Immature natural killer cell (primary cell): ENCODE data around the gene ELOVL7. TPM values are rescaled to one million over a fixed set of nuclear protein-coding genes. Genes with fewer than 3 reads are reported as not detected.
"Not testable (repeated sequence)": the region's sequence is repeated elsewhere in the genome, so short reads cannot be mapped to it uniquely, and the experiment has no call there.

Experiments
- DNase-seq, 3 donors: peaks; one replicate each; pipeline ENCODE4 v3.0.0; 2022; ENCODE audit warnings: mixed read lengths in 1 of 3
- H3K27ac Mint-ChIP-seq, 6 donors: one replicate each; pipeline ENCODE4 v1.8.0; 2020; ENCODE audit warnings: mixed read lengths in 6 of 6, mild to moderate bottlenecking in 5 of 6, inconsistent platforms in 4 of 6, moderate library complexity in 3 of 6
- H3K27me3 Mint-ChIP-seq, 3 donors: one replicate each; pipeline ENCODE4 v1.8.0; 2020 to 2021; ENCODE audit warnings: low read depth in 3 of 3, mild to moderate bottlenecking in 3 of 3, mixed read lengths in 3 of 3, moderate library complexity in 3 of 3, inconsistent platforms in 1 of 3
- H3K36me3 Mint-ChIP-seq, 3 donors: one replicate each; pipeline ENCODE4 v1.8.0; 2020; ENCODE audit warnings: mixed read lengths in 3 of 3, inconsistent platforms in 2 of 3, mild to moderate bottlenecking in 2 of 3
- H3K4me1 Mint-ChIP-seq, 2 donors: one replicate each; pipeline ENCODE4 v1.8.0; 2020; ENCODE audit warnings: inconsistent platforms in 2 of 2, mild to moderate bottlenecking in 2 of 2, mixed read lengths in 2 of 2, moderate library complexity in 1 of 2
- H3K4me3 Mint-ChIP-seq, 5 donors: one replicate each; pipeline ENCODE4 v1.8.0; 2020; ENCODE audit warnings: mild to moderate bottlenecking in 5 of 5, mixed read lengths in 5 of 5, inconsistent platforms in 3 of 5, moderate library complexity in 3 of 5
- H3K9me3 Mint-ChIP-seq, 6 donors: one replicate each; pipeline ENCODE4 v1.8.0; 2020; ENCODE audit warnings: mild to moderate bottlenecking in 6 of 6, mixed read lengths in 6 of 6, inconsistent platforms in 4 of 6, moderate library complexity in 3 of 6
- polyA plus RNA-seq, 3 donors: library from polyadenylated mRNA; unstranded; fragments of 300-500 nt; fragmentation: Illumina TruSeq; gene quantifications; one replicate each; pipeline ENCODE4 v1.2.3, GENCODE V29; 2021

The ELOVL7 gene
- polyA plus RNA-seq, 3 donors from 2014 or later: 0.08 to 1.5 TPM; not detected in 1

DNA sequence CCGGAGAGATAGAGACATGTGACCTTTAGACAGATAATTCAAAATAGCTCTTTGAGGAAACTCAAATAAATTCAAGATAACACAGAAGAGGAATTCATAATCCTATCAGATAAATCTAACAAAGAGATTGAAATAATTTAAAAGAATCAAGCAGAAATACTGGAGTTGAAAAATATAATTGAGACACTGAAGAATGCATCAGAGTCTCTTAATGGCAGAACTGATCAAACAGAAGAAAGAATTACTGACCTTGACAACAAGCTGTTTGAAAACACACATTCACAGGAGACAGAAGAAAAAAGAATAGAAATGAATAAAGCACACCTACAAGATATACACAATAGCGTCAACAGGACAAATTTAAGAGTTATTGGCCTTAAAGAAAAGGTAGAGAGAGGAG is 103.7 kb downstream of the ELOVL7 start:
- Mint-ChIP-seq H3K9me3 (peaks cover 2 to 18% (median 7%) of the 10 kb centered on the region in 6 donors), H3K27me3 (peaks cover 0 to 7% (median 2%) of the 10 kb centered on the region in 3 donors), H3K27ac (no peak overlapping the region), H3K4me3 (no peak overlapping the region), H3K4me1 (no peaks in the 10 kb centered on the region), H3K36me3 (no peaks in the 10 kb centered on the region)
- DNase-seq: no peak

DNA sequence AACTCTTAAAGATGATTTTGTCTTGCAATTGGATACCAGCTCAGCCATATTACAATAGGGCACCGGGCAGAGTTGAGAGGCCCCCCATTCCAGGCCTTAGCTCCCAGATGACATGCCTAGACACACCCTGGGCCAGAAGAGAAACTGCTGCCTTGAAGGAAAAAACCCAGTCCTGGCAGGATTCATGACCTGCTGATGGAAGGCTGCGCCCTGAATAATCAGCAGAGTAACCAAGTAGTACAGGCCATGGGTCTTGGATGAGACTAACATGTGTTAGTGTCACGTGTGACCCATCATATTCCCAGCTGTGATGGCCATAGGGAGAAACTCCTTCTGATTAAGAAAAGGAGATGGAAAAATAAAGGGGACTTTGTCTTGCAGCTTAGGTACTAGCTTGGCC is 105.1 kb downstream of the ELOVL7 start:
- Mint-ChIP-seq H3K36me3 (no peaks in the 10 kb centered on the region), H3K27me3 (peaks cover 0 to 7% (median 0%) of the 10 kb centered on the region in 3 donors), H3K4me3 (no peak overlapping the region), H3K9me3 (peaks cover 2 to 18% (median 7%) of the 10 kb centered on the region in 6 donors), H3K4me1 (no peaks in the 10 kb centered on the region), H3K27ac (no peak overlapping the region)
- no peak for DNase-seq

DNA sequence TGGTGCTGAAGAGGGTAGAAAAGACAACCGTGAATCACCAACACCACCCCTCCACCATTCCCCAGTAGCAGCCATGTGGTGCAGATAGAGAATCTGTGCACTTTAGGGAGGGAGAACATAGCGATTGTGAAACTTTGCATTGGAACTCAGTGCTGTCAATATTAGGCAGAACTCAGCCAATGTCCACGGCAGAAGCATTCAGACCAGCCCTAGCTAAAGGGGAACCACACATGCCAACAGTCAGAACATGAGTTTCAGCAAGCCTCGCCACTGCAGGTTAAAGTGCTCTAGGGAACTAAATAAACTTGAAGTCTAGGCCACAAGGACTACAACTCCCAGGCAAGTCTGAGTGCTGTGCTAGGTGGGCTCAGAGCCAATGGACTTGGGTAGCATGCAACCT is 105.6 kb downstream of the ELOVL7 start:
- H3K27ac Mint-ChIP-seq: no peak overlapping the region
- DNase-seq: no peak
- peaks cover 0 to 7% (median 0%) of the 10 kb centered on the region in 3 donors for H3K27me3 Mint-ChIP-seq
- H3K36me3 Mint-ChIP-seq: no peaks in the 10 kb centered on the region
- H3K4me3 Mint-ChIP-seq: no peak overlapping the region
- no peaks in the 10 kb centered on the region for H3K4me1 Mint-ChIP-seq
- peaks cover 2 to 18% (median 7%) of the 10 kb centered on the region in 6 donors for H3K9me3 Mint-ChIP-seq

DNA sequence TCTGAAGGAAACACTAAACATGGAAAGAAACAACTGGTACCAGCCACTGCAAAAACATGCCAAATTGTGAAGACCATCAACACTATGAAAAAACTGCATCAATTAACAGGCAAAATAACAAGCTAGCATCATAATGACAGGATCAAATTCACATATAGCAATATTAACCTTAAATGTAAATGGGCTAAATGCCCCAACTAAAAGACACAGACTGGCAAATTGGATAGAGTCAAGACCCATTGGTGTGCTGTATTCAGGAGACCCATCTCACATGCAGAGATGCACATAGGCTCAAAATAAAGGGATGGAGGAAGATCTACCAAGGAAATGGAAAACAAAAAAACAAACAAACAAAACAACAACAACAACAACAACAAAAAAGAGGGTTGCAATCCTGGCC is 113.2 kb downstream of the ELOVL7 start:
- not testable (repeated sequence) for H3K27ac Mint-ChIP-seq, H3K27me3 Mint-ChIP-seq, H3K4me1 Mint-ChIP-seq, H3K36me3 Mint-ChIP-seq, H3K9me3 Mint-ChIP-seq, H3K4me3 Mint-ChIP-seq, DNase-seq

DNA sequence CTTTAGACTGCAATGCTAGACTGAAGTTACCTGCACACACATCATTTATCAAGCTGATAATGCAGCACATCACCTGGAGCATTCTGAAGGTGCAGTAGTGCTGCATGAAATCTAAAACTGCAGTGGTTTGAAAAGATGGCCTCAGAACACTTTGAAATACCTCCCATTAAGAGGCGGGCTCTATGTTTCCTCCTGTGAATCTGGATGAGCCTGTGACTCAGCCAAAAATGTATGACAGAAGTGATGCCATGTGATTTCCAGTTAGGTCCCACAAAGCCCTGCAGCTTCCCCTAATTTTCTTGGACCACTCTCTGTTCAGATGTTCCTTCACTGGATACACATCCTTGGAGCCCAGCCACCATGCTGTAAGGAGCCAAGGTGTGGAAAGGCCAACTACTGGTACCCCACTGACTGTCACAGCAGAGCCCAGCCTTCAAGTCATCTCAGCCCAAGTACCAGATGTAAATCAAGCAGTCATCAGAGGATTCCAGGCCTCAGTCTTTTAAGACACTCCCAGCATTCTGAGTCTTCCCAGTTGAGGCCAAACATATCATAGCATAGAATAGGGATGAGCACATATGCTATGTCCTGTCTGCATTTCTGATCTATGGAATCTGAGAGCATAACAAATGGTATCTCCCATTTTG is 116.9 kb downstream of the ELOVL7 start:
- H3K4me3 Mint-ChIP-seq: no peak overlapping the region
- DNase-seq: no peak
- peaks cover 0 to 3% (median 0%) of the 10 kb centered on the region in 6 donors for H3K9me3 Mint-ChIP-seq
- no peak overlapping the region for H3K27ac Mint-ChIP-seq
- no peaks in the 10 kb centered on the region for H3K36me3 Mint-ChIP-seq
- H3K4me1 Mint-ChIP-seq: no peaks in the 10 kb centered on the region
- H3K27me3 Mint-ChIP-seq: peaks cover 0 to 7% (median 2%) of the 10 kb centered on the region in 3 donors

DNA sequence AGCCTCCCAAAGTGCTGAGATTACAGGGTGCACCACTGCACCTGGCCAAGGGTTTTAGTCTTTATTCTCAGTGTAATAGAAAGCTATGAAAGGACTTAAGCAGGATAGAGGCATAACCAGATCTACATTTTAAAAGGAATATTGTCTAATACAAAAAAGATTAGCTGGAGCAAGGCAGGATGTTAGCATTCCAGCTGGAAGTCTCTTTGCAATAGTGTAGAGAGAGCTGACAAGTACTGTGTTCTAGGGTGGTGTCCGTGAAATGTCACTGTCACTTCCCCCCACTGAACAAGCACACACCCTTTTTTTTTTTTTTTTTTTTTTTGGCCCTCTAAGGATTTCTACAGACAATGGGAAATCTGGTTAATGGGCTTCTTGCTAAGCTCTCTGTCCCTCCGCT is 119.9 kb downstream of the ELOVL7 start:
- no peaks in the 10 kb centered on the region for H3K9me3 Mint-ChIP-seq
- peaks cover 2 to 5% (median 3%) of the 10 kb centered on the region in 3 donors for H3K27me3 Mint-ChIP-seq
- DNase-seq: no peak
- H3K36me3 Mint-ChIP-seq: no peaks in the 10 kb centered on the region
- H3K27ac Mint-ChIP-seq: no peak overlapping the region
- no peaks in the 10 kb centered on the region for H3K4me1 Mint-ChIP-seq
- H3K4me3 Mint-ChIP-seq: no peak overlapping the region

DNA sequence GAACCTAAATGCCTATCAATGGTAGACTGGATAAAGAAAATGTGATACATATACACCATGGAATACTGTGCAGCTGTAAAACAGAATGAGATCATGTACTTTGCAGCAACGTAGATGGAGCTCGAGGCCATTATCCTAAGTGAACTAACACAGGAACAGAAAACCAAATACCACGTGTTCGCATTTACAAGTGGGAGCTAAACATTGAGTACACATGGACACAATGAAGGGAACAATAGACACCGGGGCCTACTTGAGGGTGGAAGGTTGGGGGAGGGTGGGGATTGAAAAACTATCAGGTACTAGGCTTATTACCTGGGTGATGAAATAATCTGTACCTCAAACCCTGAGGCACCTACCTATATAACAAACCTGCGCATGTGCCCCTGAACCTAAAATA is 121.7 kb downstream of the ELOVL7 start:
- Mint-ChIP-seq H3K9me3 (peaks cover 0 to 3% (median 0%) of the 10 kb centered on the region in 6 donors), H3K27ac (no peak overlapping the region), H3K4me1 (no peaks in the 10 kb centered on the region), H3K36me3 (no peaks in the 10 kb centered on the region), H3K4me3 (no peak overlapping the region), H3K27me3 (peaks cover 2 to 5% (median 3%) of the 10 kb centered on the region in 3 donors)
- DNase-seq: no peak

DNA sequence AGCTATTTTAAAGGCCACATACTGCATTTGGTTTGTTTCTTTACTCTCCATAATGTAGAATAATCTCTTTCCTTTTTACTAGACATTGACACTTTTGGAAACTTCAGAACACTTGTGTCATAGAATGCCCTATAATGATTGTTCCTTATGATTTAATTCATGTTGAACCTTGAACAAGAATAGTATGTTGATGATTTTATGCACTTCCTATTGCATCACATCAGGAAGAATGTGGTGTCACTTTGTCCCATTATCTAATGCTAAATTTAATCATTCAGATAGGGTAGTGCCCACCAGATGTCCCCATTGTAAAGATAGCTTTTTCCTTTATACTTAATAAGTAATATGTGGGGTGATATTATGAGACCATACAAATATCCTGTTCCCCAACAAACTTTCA is 124.7 kb downstream of the ELOVL7 start:
- DNase-seq: no peak
- H3K4me3 Mint-ChIP-seq: no peak overlapping the region
- no peaks in the 10 kb centered on the region for H3K36me3 Mint-ChIP-seq
- H3K27me3 Mint-ChIP-seq: peaks cover 2 to 5% (median 5%) of the 10 kb centered on the region in 3 donors
- H3K4me1 Mint-ChIP-seq: no peaks in the 10 kb centered on the region
- no peak overlapping the region for H3K27ac Mint-ChIP-seq
- peaks cover 0 to 7% (median 0%) of the 10 kb centered on the region in 6 donors for H3K9me3 Mint-ChIP-seq

DNA sequence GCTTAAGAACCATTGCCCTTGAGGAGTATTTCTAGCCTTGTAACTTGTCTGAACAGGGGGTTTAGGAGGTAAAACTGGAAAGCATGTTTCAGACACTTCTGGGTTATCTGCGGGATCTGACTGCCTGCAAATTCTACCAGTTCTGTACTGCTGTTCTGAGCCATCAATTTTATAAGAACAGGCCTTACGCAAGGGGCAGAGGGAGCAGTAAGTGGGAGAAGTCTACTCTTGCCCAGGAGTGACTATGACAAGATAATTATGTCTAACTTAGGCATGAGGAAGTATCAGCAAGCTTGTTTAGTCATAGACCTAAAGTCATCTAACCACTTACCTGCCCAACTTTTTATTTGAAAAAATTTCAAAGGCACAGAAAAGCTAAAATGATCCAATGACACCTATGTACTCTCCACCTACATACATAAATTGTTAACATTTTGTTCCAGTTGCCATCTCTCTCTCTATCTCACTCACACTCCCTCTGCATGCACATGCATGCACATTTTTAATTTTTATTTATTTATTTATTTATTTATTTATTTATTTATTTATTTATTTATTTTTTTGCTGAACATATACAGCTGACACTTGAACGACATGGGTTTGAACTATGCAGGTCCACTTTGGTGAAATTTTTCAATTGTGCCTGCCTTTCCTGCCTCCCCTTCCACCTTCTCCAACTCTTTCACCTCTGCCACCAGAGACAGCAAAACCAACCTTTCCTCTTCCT is 125.7 kb downstream of the ELOVL7 start:
- Mint-ChIP-seq H3K36me3 (no peaks in the 10 kb centered on the region), H3K4me1 (no peaks in the 10 kb centered on the region), H3K27me3 (peaks cover 2 to 5% (median 5%) of the 10 kb centered on the region in 3 donors), H3K4me3 (no peak overlapping the region), H3K9me3 (peaks cover 0 to 9% (median 0%) of the 10 kb centered on the region in 6 donors), H3K27ac (no peak overlapping the region)
- DNase-seq: no peak

DNA sequence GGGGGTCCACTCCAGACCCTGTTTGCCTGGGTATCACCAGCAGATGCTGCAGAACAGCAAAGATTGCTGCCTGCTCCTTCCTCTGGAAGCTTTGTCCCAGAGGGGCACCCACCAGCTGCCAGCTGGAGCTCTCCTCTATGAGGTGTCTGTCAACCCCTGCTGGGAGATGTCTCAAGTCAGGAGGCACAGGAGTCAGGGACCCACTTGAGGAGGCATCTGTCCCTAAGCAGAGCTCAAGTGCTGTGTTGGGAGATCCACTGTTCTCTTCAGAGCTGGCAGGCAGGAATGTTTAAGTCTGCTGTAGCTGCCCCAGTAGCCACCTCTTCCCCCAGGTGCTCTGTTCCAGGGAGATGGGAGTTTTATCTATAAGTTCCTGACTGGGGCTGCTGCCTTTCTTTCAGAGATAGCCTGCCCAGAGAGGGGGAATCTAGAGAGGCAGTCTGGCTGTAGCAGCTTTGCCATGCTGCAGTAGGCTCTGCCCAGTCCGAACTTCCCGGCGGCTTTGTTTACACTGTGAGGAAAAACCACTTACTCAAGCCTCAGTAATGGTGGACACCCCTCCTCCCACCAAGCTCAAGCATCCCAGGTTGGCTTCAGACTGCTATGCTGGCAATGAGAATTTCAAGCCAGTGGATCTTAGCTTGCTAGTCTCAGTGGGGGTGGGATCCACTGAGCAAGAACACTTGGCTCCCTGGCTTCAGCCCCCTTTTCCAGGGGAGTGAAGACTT is 128.7 kb downstream of the ELOVL7 start:
- not testable (repeated sequence) for DNase-seq, H3K36me3 Mint-ChIP-seq, H3K27me3 Mint-ChIP-seq

DNA sequence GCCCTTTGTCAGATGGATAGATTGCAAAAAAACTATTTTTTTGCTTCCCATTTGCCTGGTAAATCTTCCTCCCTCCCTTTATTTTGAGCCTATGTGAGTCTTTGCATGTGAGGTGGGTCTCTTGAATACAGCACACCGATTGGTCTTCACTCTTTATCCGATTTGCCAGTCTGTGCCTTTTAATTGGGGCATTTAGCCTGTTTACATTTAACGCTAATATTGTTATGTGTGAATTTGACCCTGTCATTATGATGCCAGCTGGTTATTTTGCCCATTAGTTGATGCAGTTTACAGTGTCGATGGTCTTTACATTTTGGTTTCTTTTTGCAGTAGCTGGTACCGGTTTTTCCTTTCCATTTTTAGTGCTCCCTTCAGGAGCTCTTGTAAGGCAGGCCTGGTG is 131.1 kb downstream of the ELOVL7 start:
- H3K36me3 Mint-ChIP-seq: no peaks in the 10 kb centered on the region

More for the DNA sequence above, 128.7 kb downstream of the ELOVL7 start:
- H3K4me1 Mint-ChIP-seq, H3K27ac Mint-ChIP-seq, H3K9me3 Mint-ChIP-seq, H3K4me3 Mint-ChIP-seq: not testable (repeated sequence)

DNA sequence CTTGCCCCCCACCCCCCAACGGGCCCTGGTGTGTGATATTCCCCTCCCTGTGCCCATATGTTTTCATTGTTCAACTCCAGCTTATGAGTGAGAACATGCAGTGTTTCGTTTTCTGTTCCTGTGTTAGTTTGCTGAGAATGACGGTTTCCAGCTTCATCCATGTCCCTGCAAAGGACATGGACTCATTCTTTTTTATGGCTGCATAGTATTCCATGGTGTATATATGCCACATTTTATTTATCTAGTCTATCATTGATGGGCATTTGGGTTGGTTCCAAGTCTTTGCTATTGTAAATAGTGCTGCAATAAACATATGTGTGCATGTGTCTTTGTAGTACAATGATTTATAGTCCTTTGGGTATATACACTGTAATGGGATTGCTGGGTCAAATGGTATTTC is 132.2 kb downstream of the ELOVL7 start:
- H3K27me3 Mint-ChIP-seq, DNase-seq, H3K27ac Mint-ChIP-seq, H3K4me3 Mint-ChIP-seq, H3K36me3 Mint-ChIP-seq, H3K9me3 Mint-ChIP-seq, H3K4me1 Mint-ChIP-seq: not testable (repeated sequence)

More for the DNA sequence above, 131.1 kb downstream of the ELOVL7 start:
- no peak for DNase-seq
- Mint-ChIP-seq H3K4me3 (no peak overlapping the region), H3K27me3 (peaks cover 2 to 7% (median 2%) of the 10 kb centered on the region in 3 donors), H3K4me1 (no peaks in the 10 kb centered on the region), H3K27ac (no peak overlapping the region), H3K9me3 (peaks cover 0 to 9% (median 0%) of the 10 kb centered on the region in 6 donors)

DNA sequence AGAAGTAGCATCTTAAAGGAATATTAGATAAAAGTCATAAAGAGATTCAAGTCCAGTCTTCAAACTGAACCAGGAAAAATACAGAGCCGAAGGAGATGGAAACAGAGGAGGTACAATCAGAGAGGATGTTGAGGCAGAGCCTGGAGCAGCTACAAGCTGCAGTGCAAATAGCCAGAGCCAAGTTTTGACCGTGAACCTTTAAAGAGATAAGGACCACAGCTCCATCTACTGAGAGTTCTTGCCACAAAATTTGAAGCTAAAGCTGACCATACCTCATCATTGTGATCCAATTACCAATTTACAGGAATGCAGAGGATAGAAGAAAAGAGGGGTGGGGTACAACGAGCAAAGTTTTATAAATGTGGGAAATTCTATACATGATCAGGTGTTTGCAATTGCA is 133.7 kb downstream of the ELOVL7 start:
- H3K36me3 Mint-ChIP-seq: no peaks in the 10 kb centered on the region

DNA sequence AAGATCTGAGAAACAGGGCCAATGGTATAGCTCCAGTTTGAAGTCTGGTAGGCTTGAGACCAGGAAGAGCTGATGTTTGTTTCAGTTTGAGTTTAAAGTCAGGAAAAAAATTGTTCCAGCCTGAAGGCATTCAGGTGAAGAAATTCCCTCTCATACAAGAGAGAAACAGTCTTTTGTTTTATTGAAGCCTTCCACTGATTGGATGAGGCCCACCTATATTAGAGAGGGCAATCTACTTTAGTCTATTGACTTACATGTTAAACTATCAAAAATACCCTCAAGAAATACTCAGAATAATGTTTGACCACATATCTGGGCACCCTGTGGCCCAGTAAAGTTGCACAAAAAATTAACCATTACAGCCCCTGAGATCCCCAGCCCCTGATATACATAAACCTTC is 138.9 kb downstream of the ELOVL7 start:
- Mint-ChIP-seq H3K27ac (no peak overlapping the region), H3K27me3 (peaks cover 4 to 8% (median 5%) of the 10 kb centered on the region in 3 donors), H3K4me3 (no peak overlapping the region), H3K9me3 (peaks cover 0 to 4% (median 0%) of the 10 kb centered on the region in 6 donors), H3K36me3 (no peaks in the 10 kb centered on the region), H3K4me1 (peaks cover 7 to 16% of the 10 kb centered on the region in 2 donors)
- no peak for DNase-seq

More for the DNA sequence above, 133.7 kb downstream of the ELOVL7 start:
- Mint-ChIP-seq H3K9me3 (peaks cover 0 to 5% (median 0%) of the 10 kb centered on the region in 6 donors), H3K27ac (no peak overlapping the region), H3K4me1 (no peaks in the 10 kb centered on the region), H3K4me3 (no peak overlapping the region), H3K27me3 (peaks cover 2 to 7% (median 5%) of the 10 kb centered on the region in 3 donors)
- no peak for DNase-seq
